Measurements from ENCODE around the gene ELL. TPM values are rescaled to one million over a fixed set of nuclear protein-coding genes. Genes with fewer than 3 reads are reported as not detected.

Gene ELL
- polyA plus RNA-seq, 1 of the 3 experiments (the other 2 are of a cell fraction) = 7.4 TPM

DNA sequence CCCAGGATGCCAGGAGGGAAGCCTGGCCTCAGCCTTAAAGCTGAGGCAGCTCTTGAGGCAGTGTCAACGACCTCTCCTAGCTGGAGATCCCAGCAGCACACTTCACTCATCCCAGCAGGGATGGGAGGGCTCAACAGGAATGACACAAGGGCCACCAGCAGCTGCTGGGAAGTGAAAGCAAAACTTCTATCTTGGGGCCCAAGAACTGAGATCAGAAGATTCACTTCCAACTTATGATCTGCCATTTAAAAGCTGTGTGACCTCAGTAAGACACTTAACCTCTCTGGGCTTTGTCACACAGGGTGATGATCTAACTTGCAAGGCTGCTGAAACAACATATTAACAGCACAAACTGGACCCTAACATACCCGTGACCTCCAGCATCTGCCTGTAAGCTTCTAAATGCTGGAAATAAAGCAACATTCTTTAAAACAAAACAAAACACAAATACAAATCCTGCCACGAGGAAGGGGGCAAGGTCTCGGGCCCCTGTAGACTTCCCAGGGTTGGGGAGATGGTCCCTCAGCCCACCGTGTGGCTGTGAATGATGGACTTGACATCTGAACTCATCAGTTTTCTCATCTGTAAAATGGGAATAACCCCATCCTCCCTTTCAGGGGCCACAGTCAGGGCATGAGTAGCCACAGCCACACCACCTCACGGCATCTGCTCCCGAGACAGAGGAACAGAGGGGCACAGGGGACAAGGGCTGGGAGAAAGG is 22.7 kb downstream of the ELL start:
- no peak overlapping the region for H3K9ac ChIP-seq
- H3K27me3 ChIP-seq (ENCODE audit: insufficient read depth) = no peaks in the 10 kb centered on the region
- H2AFZ ChIP-seq (ENCODE audit: low read depth) = no peak overlapping the region
- CTCF ChIA-PET = interaction anchor here (1.1 to 4.1 kb wide), 5 partner anchors 11 to 72 kb away, joined by 3 to 20 read pairs (median 4); no protein-coding TSS in a partner anchor
- peaks cover 100% of the 10 kb centered on the region for H4K20me1 ChIP-seq (ENCODE audit: insufficient read depth)
- POLR2A ChIA-PET = no interaction called here
- H3K27ac ChIP-seq (ENCODE audit: low read depth in 2 of 2, low read length in 1 of 2) = no peak overlapping the region
- H3K4me2 ChIP-seq = no peak overlapping the region
- no peaks in the 10 kb centered on the region for H3K9me3 ChIP-seq
- H3F3A ChIP-seq (replicated peaks; ENCODE audit: insufficient read depth) = peaks cover 4% of the 10 kb centered on the region
- H3K79me2 ChIP-seq (ENCODE audit: insufficient read depth) = peaks cover 98% of the 10 kb centered on the region
- H3K9me2 ChIP-seq = no peaks in the 10 kb centered on the region
- DNase-seq = no peak
- no peak overlapping the region for H3K4me3 ChIP-seq (ENCODE audit: low read depth in 2 of 2, low read length in 1 of 2)
- peaks cover 11 to 58% of the 10 kb centered on the region in 2 experiments; a peak in 2 of 4 replicates for H3K4me1 ChIP-seq (ENCODE audit: control insufficient read depth in 1 of 2, insufficient read depth in 2 of 2, low read depth in 1 of 2, low read length in 1 of 2)
- H3K36me3 ChIP-seq (replicated peaks in 1 of 2; ENCODE audit: control insufficient read depth in 1 of 2, insufficient read depth in 2 of 2, low read length in 1 of 2) = no peaks in the 10 kb centered on the region
- WGBS (ENCODE audit: low lambda C conversion rate) = 93% methylated on average over 7 of the region's 7 CpGs
- TF ChIP-seq ELF1 (IDR thresholded peaks at IDR 0.05) (no peak), MEF2A (IDR thresholded peaks at IDR 0.05; ENCODE audit: borderline replicate concordance, low read depth) (no peak), EZH2phosphoT487 (IDR thresholded peaks at IDR 0.05; ENCODE audit: borderline replicate concordance, low read depth) (no peak), RCOR1 (IDR thresholded peaks at IDR 0.05; ENCODE audit: low read length) (no peak)

DNA sequence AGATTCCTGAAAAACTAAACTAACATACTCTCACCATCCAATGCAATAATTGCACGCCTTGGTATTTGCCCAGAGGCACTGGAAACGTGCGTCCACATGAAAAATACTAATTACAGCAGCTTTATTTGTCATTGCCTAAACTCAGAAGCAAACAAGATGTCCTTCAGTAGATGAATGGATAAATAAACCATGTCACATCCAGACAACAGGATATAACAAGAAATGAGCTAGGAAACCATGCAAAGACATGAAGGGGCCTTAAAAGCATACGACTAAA is 25.0 kb downstream of the ELL start:
- Histone ChIP-seq H3K9me2 (no peaks in the 10 kb centered on the region), H3K36me3 (replicated peaks in 1 of 2; ENCODE audit: control insufficient read depth in 1 of 2, insufficient read depth in 2 of 2, low read length in 1 of 2) (no peaks in the 10 kb centered on the region), H3K79me2 (ENCODE audit: insufficient read depth) (peaks cover 95% of the 10 kb centered on the region), H3K9me3 (no peaks in the 10 kb centered on the region), H3F3A (replicated peaks; ENCODE audit: insufficient read depth) (peaks cover 4% of the 10 kb centered on the region), H3K4me1 (ENCODE audit: control insufficient read depth in 1 of 2, insufficient read depth in 2 of 2, low read depth in 1 of 2, low read length in 1 of 2) (peaks cover 11 to 56% of the 10 kb centered on the region in 2 experiments; a peak in 2 of 4 replicates), H3K27ac (ENCODE audit: low read depth in 2 of 2, low read length in 1 of 2) (no peak overlapping the region), H3K4me3 (ENCODE audit: low read depth in 2 of 2, low read length in 1 of 2) (no peak overlapping the region), H3K4me2 (no peak overlapping the region), H2AFZ (ENCODE audit: low read depth) (no peak overlapping the region), H3K9ac (no peak overlapping the region), H4K20me1 (ENCODE audit: insufficient read depth) (peaks cover 100% of the 10 kb centered on the region), H3K27me3 (ENCODE audit: insufficient read depth) (no peaks in the 10 kb centered on the region)
- no peak for DNase-seq
- ChIA-PET POLR2A (no interaction called here), CTCF (interaction anchor here (0.8 to 4.1 kb wide), 6 partner anchors 9 to 351 kb away, joined by 3 to 20 read pairs (median 8); partner anchors contain the start of gene ELL)
- WGBS (ENCODE audit: low lambda C conversion rate) = 90% methylated on average over 4 of the region's 4 CpGs
- no peak for TF ChIP-seq SMC3 (IDR thresholded peaks at IDR 0.05; ENCODE audit: low read depth, low read length)
- TF ChIP-seq, protein P1, sequence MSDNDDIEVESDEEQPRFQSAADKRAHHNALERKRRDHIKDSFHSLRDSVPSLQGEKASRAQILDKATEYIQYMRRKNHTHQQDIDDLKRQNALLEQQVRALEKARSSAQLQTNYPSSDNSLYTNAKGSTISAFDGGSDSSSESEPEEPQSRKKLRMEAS (IDR thresholded peaks at IDR 0.05; ENCODE audit: low read depth) = no peak
- no peak for TF ChIP-seq JUND (IDR thresholded peaks at IDR 0.05)
- no peak for TF ChIP-seq FOXM1 (IDR thresholded peaks at IDR 0.05; ENCODE audit: low read depth)
- TF ChIP-seq RXRA (IDR thresholded peaks at IDR 0.05; ENCODE audit: borderline replicate concordance, low read depth) = no peak
- TF ChIP-seq SIN3A (IDR thresholded peaks at IDR 0.05; ENCODE audit: borderline replicate concordance, low read depth, low read length) = no peak
- TF ChIP-seq TEAD4 (IDR thresholded peaks at IDR 0.05; ENCODE audit: borderline replicate concordance, insufficient read depth) = no peak
- no peak for TF ChIP-seq EP300 (IDR thresholded peaks at IDR 0.05; ENCODE audit: borderline replicate concordance in 1 of 2, low read depth in 1 of 2, low read length in 1 of 2)
- TF ChIP-seq, protein P2, sequence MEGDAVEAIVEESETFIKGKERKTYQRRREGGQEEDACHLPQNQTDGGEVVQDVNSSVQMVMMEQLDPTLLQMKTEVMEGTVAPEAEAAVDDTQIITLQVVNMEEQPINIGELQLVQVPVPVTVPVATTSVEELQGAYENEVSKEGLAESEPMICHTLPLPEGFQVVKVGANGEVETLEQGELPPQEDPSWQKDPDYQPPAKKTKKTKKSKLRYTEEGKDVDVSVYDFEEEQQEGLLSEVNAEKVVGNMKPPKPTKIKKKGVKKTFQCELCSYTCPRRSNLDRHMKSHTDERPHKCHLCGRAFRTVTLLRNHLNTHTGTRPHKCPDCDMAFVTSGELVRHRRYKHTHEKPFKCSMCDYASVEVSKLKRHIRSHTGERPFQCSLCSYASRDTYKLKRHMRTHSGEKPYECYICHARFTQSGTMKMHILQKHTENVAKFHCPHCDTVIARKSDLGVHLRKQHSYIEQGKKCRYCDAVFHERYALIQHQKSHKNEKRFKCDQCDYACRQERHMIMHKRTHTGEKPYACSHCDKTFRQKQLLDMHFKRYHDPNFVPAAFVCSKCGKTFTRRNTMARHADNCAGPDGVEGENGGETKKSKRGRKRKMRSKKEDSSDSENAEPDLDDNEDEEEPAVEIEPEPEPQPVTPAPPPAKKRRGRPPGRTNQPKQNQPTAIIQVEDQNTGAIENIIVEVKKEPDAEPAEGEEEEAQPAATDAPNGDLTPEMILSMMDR (IDR thresholded peaks at IDR 0.05) = no peak
- no peak for TF ChIP-seq MEF2A (IDR thresholded peaks at IDR 0.05; ENCODE audit: borderline replicate concordance, low read depth)
- TF ChIP-seq, protein P3, sequence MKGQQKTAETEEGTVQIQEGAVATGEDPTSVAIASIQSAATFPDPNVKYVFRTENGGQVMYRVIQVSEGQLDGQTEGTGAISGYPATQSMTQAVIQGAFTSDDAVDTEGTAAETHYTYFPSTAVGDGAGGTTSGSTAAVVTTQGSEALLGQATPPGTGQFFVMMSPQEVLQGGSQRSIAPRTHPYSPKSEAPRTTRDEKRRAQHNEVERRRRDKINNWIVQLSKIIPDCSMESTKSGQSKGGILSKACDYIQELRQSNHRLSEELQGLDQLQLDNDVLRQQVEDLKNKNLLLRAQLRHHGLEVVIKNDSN (IDR thresholded peaks at IDR 0.05; ENCODE audit: borderline replicate concordance, low read depth) = no peak
- TF ChIP-seq, protein P4, sequence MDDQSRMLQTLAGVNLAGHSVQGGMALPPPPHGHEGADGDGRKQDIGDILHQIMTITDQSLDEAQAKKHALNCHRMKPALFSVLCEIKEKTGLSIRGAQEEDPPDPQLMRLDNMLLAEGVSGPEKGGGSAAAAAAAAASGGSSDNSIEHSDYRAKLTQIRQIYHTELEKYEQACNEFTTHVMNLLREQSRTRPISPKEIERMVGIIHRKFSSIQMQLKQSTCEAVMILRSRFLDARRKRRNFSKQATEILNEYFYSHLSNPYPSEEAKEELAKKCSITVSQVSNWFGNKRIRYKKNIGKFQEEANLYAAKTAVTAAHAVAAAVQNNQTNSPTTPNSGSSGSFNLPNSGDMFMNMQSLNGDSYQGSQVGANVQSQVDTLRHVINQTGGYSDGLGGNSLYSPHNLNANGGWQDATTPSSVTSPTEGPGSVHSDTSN (IDR thresholded peaks at IDR 0.05) = no peak
- no peak for TF ChIP-seq NFIC (IDR thresholded peaks at IDR 0.05; ENCODE audit: borderline replicate concordance)
- TF ChIP-seq GATA2 (CRISPR knock-in tag; IDR thresholded peaks at IDR 0.05) = no peak
- TF ChIP-seq RCOR1 (IDR thresholded peaks at IDR 0.05; ENCODE audit: low read length) = no peak
- no peak for TF ChIP-seq NRF1 (IDR thresholded peaks at IDR 0.05; ENCODE audit: low read depth, low read length)
- TF ChIP-seq, protein P5, sequence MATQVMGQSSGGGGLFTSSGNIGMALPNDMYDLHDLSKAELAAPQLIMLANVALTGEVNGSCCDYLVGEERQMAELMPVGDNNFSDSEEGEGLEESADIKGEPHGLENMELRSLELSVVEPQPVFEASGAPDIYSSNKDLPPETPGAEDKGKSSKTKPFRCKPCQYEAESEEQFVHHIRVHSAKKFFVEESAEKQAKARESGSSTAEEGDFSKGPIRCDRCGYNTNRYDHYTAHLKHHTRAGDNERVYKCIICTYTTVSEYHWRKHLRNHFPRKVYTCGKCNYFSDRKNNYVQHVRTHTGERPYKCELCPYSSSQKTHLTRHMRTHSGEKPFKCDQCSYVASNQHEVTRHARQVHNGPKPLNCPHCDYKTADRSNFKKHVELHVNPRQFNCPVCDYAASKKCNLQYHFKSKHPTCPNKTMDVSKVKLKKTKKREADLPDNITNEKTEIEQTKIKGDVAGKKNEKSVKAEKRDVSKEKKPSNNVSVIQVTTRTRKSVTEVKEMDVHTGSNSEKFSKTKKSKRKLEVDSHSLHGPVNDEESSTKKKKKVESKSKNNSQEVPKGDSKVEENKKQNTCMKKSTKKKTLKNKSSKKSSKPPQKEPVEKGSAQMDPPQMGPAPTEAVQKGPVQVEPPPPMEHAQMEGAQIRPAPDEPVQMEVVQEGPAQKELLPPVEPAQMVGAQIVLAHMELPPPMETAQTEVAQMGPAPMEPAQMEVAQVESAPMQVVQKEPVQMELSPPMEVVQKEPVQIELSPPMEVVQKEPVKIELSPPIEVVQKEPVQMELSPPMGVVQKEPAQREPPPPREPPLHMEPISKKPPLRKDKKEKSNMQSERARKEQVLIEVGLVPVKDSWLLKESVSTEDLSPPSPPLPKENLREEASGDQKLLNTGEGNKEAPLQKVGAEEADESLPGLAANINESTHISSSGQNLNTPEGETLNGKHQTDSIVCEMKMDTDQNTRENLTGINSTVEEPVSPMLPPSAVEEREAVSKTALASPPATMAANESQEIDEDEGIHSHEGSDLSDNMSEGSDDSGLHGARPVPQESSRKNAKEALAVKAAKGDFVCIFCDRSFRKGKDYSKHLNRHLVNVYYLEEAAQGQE (IDR thresholded peaks at IDR 0.05; ENCODE audit: low read depth, low read length) = no peak
